Rectal smooth muscle tissue (tissue), 1 donor: Measurements from ENCODE around the gene CCNH.

Experiments
- H3K27ac ChIP-seq: one replicate; pipeline ENCODE4 v1.7.0; 2013; ENCODE audit warnings: low read depth, low read length, inconsistent platforms
- H3K27me3 ChIP-seq: one replicate; pipeline ENCODE4 v1.7.0; 2013; ENCODE audit warnings: low read length; ENCODE audit not compliant: control insufficient read depth, insufficient read depth
- H3K36me3 ChIP-seq: one replicate; pipeline ENCODE4 v1.7.0; 2013; ENCODE audit warnings: low read length; ENCODE audit not compliant: control insufficient read depth, insufficient read depth
- H3K4me1 ChIP-seq: one replicate; pipeline ENCODE4 v1.7.0; 2013; ENCODE audit warnings: low read length; ENCODE audit not compliant: control insufficient read depth, insufficient read depth
- H3K4me3 ChIP-seq: one replicate; pipeline ENCODE4 v1.7.0; 2013; ENCODE audit warnings: low read length
- H3K9ac ChIP-seq: one replicate; pipeline ENCODE4 v1.7.0; 2013; ENCODE audit warnings: low read length

The CCNH gene

GRCh38 chr5:87412630-87413342 lies at the start of gene CCNH:
TSS of gene CCNH (minus strand) at chr5:87412930. CDS start at chr5:87412794, 136 bp downstream.
- peaks cover 4% of the 10 kb centered on the region for H3K36me3 ChIP-seq
- peak within 1 kb of the TSS; percentile 100 for H3K4me3 ChIP-seq
- H3K4me1 ChIP-seq = peaks cover 2% of the 10 kb centered on the region
- H3K27me3 ChIP-seq = no peaks in the 10 kb centered on the region
- peak within 1 kb of the TSS; percentile 100 for H3K9ac ChIP-seq
- peak within 1 kb of the TSS; percentile 99 for H3K27ac ChIP-seq

DNA sequence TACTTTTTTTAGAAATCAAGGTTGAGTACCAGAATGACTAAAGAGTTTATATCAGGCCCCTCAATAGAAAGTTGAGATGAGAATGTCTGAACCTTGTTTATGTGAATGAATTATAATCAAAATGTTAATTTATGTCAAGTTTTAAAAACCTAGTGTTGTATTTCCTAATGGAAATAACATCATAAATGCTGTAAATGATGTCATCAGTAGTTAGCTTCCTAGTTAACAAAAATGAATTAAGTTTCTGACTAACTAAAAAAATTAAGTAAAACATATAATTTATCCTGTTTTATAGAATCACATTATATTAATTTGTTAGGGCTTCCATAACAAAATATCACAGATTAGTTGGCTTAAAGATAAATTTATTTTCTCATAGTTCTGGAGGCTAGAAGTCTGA lies 45.0 kb upstream of the CCNH start:
- Histone ChIP-seq H3K4me1 (no peaks in the 10 kb centered on the region), H3K4me3 (no peak overlapping the region), H3K36me3 (no peaks in the 10 kb centered on the region), H3K27me3 (no peaks in the 10 kb centered on the region), H3K9ac (no peak overlapping the region), H3K27ac (no peak overlapping the region)

DNA sequence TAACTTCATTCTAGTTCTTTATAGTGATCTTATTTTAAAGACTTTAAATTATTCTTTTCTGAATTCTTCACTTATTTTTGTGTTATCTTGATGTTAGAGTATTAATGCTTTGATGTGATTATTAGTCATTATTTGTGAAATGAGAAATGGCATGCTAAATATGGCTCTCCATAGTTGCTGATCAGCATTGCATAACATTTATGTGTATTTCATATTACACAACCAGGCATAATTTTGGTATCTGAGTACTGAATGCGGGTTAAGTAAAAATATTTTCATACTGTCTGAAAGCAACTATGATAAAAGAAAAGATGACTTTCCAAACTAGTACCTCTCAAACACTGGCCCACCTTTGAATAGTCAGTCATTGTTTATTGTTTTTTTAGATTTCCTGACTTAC lies 41.1 kb upstream of the CCNH start:
- no peaks in the 10 kb centered on the region for H3K4me1 ChIP-seq
- H3K27me3 ChIP-seq = no peaks in the 10 kb centered on the region
- H3K9ac ChIP-seq = no peak overlapping the region
- H3K27ac ChIP-seq = no peak overlapping the region
- no peaks in the 10 kb centered on the region for H3K36me3 ChIP-seq
- H3K4me3 ChIP-seq = no peak overlapping the region

DNA sequence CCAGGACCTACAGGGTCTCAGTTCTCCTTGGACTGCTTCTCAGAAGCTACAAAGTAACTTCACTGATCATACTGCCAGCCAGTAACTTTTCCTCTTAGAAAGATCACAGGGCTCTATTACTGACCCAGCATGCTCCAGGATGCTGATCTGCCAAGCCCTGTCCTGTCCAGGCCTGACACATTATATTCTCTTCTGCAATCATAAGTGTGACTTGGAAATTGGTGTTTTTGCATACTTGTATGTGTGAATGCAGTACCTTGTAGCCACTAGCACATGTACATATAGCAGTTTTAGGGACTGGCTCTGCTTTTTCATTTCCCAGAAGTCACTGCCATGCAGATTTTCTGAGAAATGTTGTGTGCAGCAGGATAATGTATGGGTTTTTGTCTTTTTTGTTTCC lies 40.1 kb upstream of the CCNH start:
- H3K4me1 ChIP-seq = no peaks in the 10 kb centered on the region
- no peak overlapping the region for H3K9ac ChIP-seq
- no peaks in the 10 kb centered on the region for H3K27me3 ChIP-seq
- no peak overlapping the region for H3K27ac ChIP-seq
- H3K36me3 ChIP-seq = no peaks in the 10 kb centered on the region
- no peak overlapping the region for H3K4me3 ChIP-seq

DNA sequence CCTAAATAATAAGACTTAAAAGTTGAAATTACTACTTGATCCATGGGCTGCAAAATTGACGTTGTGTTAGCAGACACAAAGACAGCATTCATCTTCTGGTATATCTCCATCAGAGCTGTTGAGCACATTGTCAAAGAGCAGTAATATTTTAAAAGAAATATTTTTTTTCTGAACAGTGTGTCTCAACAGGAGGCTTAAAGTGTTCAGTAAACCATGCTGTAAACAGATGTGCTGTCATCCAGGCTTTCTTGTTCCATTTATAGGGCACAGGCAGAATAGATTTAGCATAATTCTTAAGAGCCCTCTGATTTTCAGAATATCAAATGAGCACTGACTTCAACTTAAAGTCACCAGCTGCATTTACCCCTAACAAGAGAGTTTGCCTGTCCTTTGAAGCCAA lies 29.7 kb upstream of the CCNH start:
- Histone ChIP-seq H3K27me3 (no peaks in the 10 kb centered on the region), H3K27ac (no peak overlapping the region), H3K9ac (no peak overlapping the region), H3K4me1 (no peaks in the 10 kb centered on the region), H3K4me3 (no peak overlapping the region), H3K36me3 (no peaks in the 10 kb centered on the region)

DNA sequence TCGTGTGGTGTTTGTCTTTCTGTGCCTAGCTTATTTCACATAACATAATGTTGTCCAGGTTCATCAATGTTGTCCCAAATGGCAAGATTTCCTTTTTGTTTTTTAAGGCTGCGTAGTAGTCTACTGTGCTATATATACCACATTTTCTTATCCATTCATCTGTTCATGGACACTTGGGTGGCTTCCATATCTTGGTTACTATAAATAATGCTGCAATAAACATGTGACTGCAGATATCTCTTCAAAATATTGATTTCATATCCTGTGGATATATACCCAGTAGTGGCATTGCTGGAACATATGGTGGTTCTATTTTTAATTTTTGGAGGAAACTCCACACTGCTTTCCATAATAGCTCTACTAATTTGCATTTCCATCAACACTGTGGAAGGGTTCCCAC lies 25.5 kb upstream of the CCNH start:
- H3K27ac ChIP-seq = no peak overlapping the region
- no peak overlapping the region for H3K4me3 ChIP-seq

GRCh38 chr5:87437724-87438123 lies 25.0 kb upstream of the CCNH start:
- no peaks in the 10 kb centered on the region for H3K27me3 ChIP-seq
- H3K4me3 ChIP-seq = no peak overlapping the region
- H3K4me1 ChIP-seq = no peaks in the 10 kb centered on the region
- no peak overlapping the region for H3K9ac ChIP-seq
- no peaks in the 10 kb centered on the region for H3K36me3 ChIP-seq
- H3K27ac ChIP-seq = no peak overlapping the region

More for the DNA sequence above, 25.5 kb upstream of the CCNH start:
- Histone ChIP-seq H3K27me3 (no peaks in the 10 kb centered on the region), H3K9ac (no peak overlapping the region), H3K4me1 (no peaks in the 10 kb centered on the region), H3K36me3 (no peaks in the 10 kb centered on the region)

- Histone ChIP-seq H3K4me3 (no peak overlapping the region), H3K27me3 (no peaks in the 10 kb centered on the region), H3K9ac (no peak overlapping the region), H3K27ac (no peak overlapping the region), H3K4me1 (no peaks in the 10 kb centered on the region), H3K36me3 (no peaks in the 10 kb centered on the region)
These were observed 22.5 kb upstream of the CCNH start for GRCh38 chr5:87435144-87435694.

- Histone ChIP-seq H3K4me1 (no peaks in the 10 kb centered on the region), H3K27me3 (no peaks in the 10 kb centered on the region), H3K9ac (no peak overlapping the region), H3K27ac (no peak overlapping the region), H3K36me3 (no peaks in the 10 kb centered on the region), H3K4me3 (no peak overlapping the region)
These were observed 21.7 kb upstream of the CCNH start for GRCh38 chr5:87434461-87434860.

DNA sequence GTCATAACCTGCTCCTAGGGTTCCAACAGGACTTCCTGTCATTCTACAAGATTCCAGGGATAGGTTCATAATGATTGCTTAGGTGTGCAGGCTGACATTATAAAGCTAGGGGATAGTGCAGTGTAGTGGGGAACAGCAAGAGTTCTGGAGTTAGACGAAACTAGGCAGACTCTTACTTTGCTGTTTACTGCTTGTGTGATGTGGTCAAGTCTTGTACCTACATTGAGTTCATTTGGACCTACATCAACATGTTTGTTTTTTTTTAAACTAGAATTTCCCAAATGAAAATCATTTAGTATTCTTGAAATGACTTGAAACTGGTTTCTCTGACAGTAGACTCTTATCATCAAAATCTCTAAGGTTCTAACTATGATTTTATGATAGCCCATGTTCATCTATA lies 21.2 kb upstream of the CCNH start:
- H3K27ac ChIP-seq = no peak overlapping the region
- no peak overlapping the region for H3K9ac ChIP-seq
- no peaks in the 10 kb centered on the region for H3K36me3 ChIP-seq
- no peak overlapping the region for H3K4me3 ChIP-seq
- no peaks in the 10 kb centered on the region for H3K27me3 ChIP-seq
- H3K4me1 ChIP-seq = no peaks in the 10 kb centered on the region

GRCh38 chr5:87432460-87432859 lies 19.7 kb upstream of the CCNH start:
- Histone ChIP-seq H3K4me1 (no peaks in the 10 kb centered on the region), H3K36me3 (no peaks in the 10 kb centered on the region), H3K27ac (no peak overlapping the region), H3K4me3 (no peak overlapping the region), H3K27me3 (no peaks in the 10 kb centered on the region), H3K9ac (no peak overlapping the region)

GRCh38 chr5:87430863-87431457 lies 18.2 kb upstream of the CCNH start:
- Histone ChIP-seq H3K4me3 (no peak overlapping the region), H3K27me3 (no peaks in the 10 kb centered on the region), H3K4me1 (no peaks in the 10 kb centered on the region), H3K27ac (no peak overlapping the region), H3K36me3 (no peaks in the 10 kb centered on the region), H3K9ac (no peak overlapping the region)

GRCh38 chr5:87423755-87424154 lies 11.0 kb upstream of the CCNH start:
- Histone ChIP-seq H3K4me1 (no peaks in the 10 kb centered on the region), H3K9ac (no peak overlapping the region), H3K4me3 (no peak overlapping the region), H3K27ac (no peak overlapping the region), H3K36me3 (no peaks in the 10 kb centered on the region), H3K27me3 (no peaks in the 10 kb centered on the region)
